HG02759 (cell line): ENCODE data around the gene C6orf120.
A peak's percentile ranks its signal among the peaks of the same experiment; 100 is the strongest.

Source experiments
- ATAC-seq: cut with Tn5 transposase; IDR thresholded peaks from one replicate; pipeline ENCODE4 v1.9.1; 2021; ENCODE audit warnings: mild to moderate bottlenecking, moderate library complexity; ENCODE audit not compliant: unreplicated experiment

The C6orf120 gene

GRCh38 chr6:169724494-169725124, 22.7 kb downstream of the C6orf120 start, which contains the start of gene PHF10:
Gene PHF10, minus strand, starts transcription at chr6:169724500. Its CDS starts 569 bp downstream, at chr6:169723931.
- ATAC-seq: peak; percentile 55

- ATAC-seq: peak; percentile 15
Observed at GRCh38 chr6:169725125-169726048, 23.5 kb downstream of the C6orf120 start.

GRCh38 chr6:169726049-169726400, 24.1 kb downstream of the C6orf120 start:
- no peak for ATAC-seq

DNA sequence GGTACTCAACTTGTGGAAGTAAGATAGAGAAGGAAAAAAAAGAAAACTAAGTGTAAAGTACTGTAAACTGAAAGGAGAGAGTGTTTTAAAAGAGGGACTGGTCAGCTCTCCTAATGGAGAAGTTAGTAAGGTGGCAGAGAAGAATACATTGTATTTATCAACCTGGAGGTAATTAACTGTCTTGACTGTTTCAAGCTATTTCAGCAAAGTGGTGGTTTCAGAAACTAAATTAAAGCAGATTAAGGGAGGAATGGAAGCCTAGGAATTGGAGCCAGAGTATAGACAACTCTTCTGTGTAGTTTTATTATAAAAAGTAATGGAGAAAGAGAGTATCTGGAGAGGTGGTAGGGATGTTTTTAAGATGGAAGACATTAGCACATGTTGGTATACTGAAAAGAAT, 25.0 kb downstream of the C6orf120 start:
- ATAC-seq: no peak

DNA sequence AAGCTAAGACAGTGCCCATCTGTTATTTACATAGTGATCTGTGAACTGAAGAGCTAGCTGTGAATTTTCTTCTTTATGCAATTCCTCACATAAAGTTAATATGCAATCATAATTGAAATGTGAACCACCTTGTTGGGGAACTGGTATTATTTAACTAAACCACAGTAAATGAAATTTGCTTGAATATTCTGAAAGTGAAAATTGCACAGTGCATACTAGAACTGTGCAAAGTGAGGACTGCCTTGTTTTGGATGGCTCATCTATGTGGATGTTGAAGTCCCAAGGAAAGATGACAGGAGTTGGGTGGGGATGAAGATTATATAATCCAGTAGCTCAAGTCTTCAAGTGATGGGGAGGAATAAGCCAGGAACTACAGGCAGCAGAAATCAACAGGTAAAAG, 28.0 kb downstream of the C6orf120 start:
- no peak for ATAC-seq

- ATAC-seq: no peak
Observed at GRCh38 chr6:169738204-169738975, 36.5 kb downstream of the C6orf120 start.

- ATAC-seq: no peak
Observed at GRCh38 chr6:169738976-169739529, 37.1 kb downstream of the C6orf120 start.

- no peak for ATAC-seq
Observed at GRCh38 chr6:169741344-169741743, 39.4 kb downstream of the C6orf120 start.

GRCh38 chr6:169745405-169745804, 43.5 kb downstream of the C6orf120 start:
- ATAC-seq: no peak

- ATAC-seq: no peak
Observed at GRCh38 chr6:169746556-169746955, 44.6 kb downstream of the C6orf120 start.

DNA sequence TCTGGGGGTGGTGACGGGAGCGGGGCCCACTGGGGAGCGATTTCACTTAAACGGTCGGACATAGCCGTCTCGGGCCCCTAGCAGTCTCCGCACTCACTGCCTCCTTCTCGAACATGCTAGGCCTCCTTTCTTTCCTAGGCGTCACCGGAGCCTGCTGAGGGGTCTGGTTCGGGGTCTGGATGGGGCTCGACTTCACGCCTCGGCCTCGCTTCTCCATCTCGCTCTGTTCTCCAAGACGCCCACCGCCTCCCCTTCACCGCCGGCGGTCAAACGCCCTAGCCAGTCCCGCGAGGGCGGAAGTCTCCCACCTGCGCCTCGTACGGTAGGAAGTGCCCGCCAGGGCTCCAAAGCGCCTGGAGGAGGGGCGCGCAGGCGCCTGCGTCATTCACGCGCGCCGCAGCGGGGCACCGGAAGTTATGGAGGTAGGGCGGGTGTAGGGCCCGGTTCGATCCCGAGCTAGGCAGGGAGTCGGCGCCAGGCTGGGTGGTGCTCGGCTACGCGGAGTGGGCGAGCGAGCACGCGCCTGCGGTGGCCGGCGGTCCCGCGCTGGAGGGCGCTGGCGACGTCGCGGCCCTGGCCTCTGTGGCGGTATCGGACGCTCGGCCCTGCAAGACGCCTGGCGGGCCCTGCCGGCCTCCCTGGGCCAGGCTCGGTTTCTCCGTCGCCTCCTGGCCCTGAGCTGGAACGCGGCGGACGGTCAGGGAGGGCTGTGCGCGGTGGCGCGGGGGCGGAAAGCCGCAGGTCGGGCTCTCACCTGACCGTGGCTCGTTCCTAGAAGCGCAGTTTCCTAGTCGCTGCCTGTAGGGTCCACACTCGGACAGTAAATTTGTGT, 49.5 kb downstream of the C6orf120 start, which contains the start of the genes DYNLT2 and ERMARD:
Gene DYNLT2, minus strand, starts transcription at position 331 of the 832 bp plus-strand sequence. Its CDS starts 114 bp downstream, at position 217.
Gene ERMARD, plus strand, starts transcription at position 381 of the 832 bp plus-strand sequence. Its CDS starts 36 bp downstream, at position 417.
- peak; percentile 94 for ATAC-seq

GRCh38 chr6:169752074-169752623, 50.2 kb downstream of the C6orf120 start:
- no peak for ATAC-seq
